DOHH2 (cell line): Measurements from ENCODE around the gene SECISBP2.

Experiments used
- H3F3A ChIP-seq: fragments of 200-600 bp; sonication (generic), shearing (Covaris generic); 2 replicates; pipeline ENCODE4 v1.6.0; 2016; ENCODE audit warnings: antibody characterized with exemption, mild to moderate bottlenecking; ENCODE audit not compliant: control insufficient read depth, insufficient read depth
- H3K27ac ChIP-seq: fragments of 200-600 bp; sonication (generic); 2 replicates; pipeline ENCODE4 v1.5.1; 2014; ENCODE audit warnings: low read depth, mild to moderate bottlenecking, low read length, moderate library complexity
- H3K27me3 ChIP-seq: fragments of 200-600 bp; sonication (generic); 2 replicates; pipeline ENCODE4 v1.6.1; 2014; ENCODE audit warnings: mild to moderate bottlenecking, low read length, mixed read lengths; ENCODE audit not compliant: control insufficient read depth
- H3K36me3 ChIP-seq: fragments of 200-600 bp; sonication (generic); 2 replicates; pipeline ENCODE4 v1.6.1; 2014; ENCODE audit warnings: mild to moderate bottlenecking, low read length, moderate library complexity, mixed read lengths; ENCODE audit not compliant: control insufficient read depth
- H3K4me1 ChIP-seq: fragments of 200-600 bp; sonication (generic); 2 replicates; pipeline ENCODE4 v1.6.1; 2014; ENCODE audit warnings: mild to moderate bottlenecking, low read length, mixed read lengths; ENCODE audit not compliant: control insufficient read depth
- H3K4me2 ChIP-seq: fragments of 200-600 bp; sonication (generic); 2 replicates; pipeline ENCODE4 v1.6.0; 2014; ENCODE audit warnings: mild to moderate bottlenecking, low read length, moderate library complexity
- H3K4me3 ChIP-seq: fragments of 200-600 bp; sonication (generic); 2 replicates; pipeline ENCODE4 v1.5.1; 2014; ENCODE audit warnings: mild to moderate bottlenecking, low read length, mixed read lengths
- H3K79me2 ChIP-seq: fragments of 200-600 bp; sonication (generic); 2 replicates; pipeline ENCODE4 v1.6.1; 2014; ENCODE audit warnings: mild to moderate bottlenecking, low read length, mixed read lengths; ENCODE audit not compliant: control insufficient read depth
- H3K9me2 ChIP-seq: fragments of 200-600 bp; sonication (generic); replicated peaks from 2 replicates; pipeline ENCODE4 v1.6.1; 2014; ENCODE audit warnings: mild to moderate bottlenecking, low read length, mixed read lengths; ENCODE audit not compliant: control insufficient read depth
- H3K9me3 ChIP-seq: fragments of 200-600 bp; sonication (generic); 2 replicates; pipeline ENCODE4 v1.6.1; 2014; ENCODE audit warnings: antibody characterized with exemption, low read length, mixed read lengths; ENCODE audit not compliant: control insufficient read depth, insufficient read depth
- H4K20me1 ChIP-seq: fragments of 200-600 bp; sonication (generic); 2 replicates; pipeline ENCODE4 v1.6.0; 2014; ENCODE audit warnings: low read depth, mild to moderate bottlenecking, antibody characterized with exemption, low read length, moderate library complexity; ENCODE audit not compliant: control insufficient read depth, insufficient read depth
- CTCF ChIP-seq: fragments of 200-600 bp; sonication (generic); IDR thresholded peaks from one replicate; pipeline ENCODE4 v1.5.1; 2014; ENCODE audit warnings: antibody characterized with exemption, mild to moderate bottlenecking, low read depth, low read length; ENCODE audit not compliant: poor library complexity, severe bottlenecking
- EZH2phosphoT487 ChIP-seq: fragments of 200-600 bp; sonication (generic); IDR thresholded peaks from 2 replicates; pipeline ENCODE4 v1.6.1; 2017; ENCODE audit warnings: borderline replicate concordance, mild to moderate bottlenecking, antibody characterized with exemption, low read length, moderate library complexity, mixed read lengths

The SECISBP2 gene

GRCh38 chr9:89378541-89378940, 60.2 kb downstream of the SECISBP2 start:
- no peaks in the 10 kb centered on the region for H3K9me2 ChIP-seq
- TF ChIP-seq EZH2phosphoT487 (no peak), CTCF (no peak)
- H3K4me3 ChIP-seq = no peak overlapping the region
- peaks cover 10% of the 10 kb centered on the region for H3K4me1 ChIP-seq
- H4K20me1 ChIP-seq = no peaks in the 10 kb centered on the region
- no peak overlapping the region for H3K4me2 ChIP-seq
- H3K79me2 ChIP-seq = no peaks in the 10 kb centered on the region
- no peaks in the 10 kb centered on the region for H3K36me3 ChIP-seq
- no peaks in the 10 kb centered on the region for H3K9me3 ChIP-seq
- H3K27ac ChIP-seq = no peak overlapping the region
- H3F3A ChIP-seq = no peaks in the 10 kb centered on the region
- H3K27me3 ChIP-seq = no peaks in the 10 kb centered on the region

GRCh38 chr9:89379031-89379430, 60.7 kb downstream of the SECISBP2 start:
- no peak overlapping the region for H3K4me2 ChIP-seq
- no peaks in the 10 kb centered on the region for H3K9me2 ChIP-seq
- H3K4me1 ChIP-seq = peaks cover 10% of the 10 kb centered on the region
- H3F3A ChIP-seq = no peaks in the 10 kb centered on the region
- H4K20me1 ChIP-seq = no peaks in the 10 kb centered on the region
- H3K79me2 ChIP-seq = no peaks in the 10 kb centered on the region
- no peaks in the 10 kb centered on the region for H3K36me3 ChIP-seq
- TF ChIP-seq EZH2phosphoT487 (no peak), CTCF (no peak)
- H3K4me3 ChIP-seq = no peak overlapping the region
- H3K9me3 ChIP-seq = no peaks in the 10 kb centered on the region
- H3K27me3 ChIP-seq = no peaks in the 10 kb centered on the region
- no peak overlapping the region for H3K27ac ChIP-seq

- Histone ChIP-seq H3K79me2 (no peaks in the 10 kb centered on the region), H3K4me2 (no peak overlapping the region), H3K36me3 (no peaks in the 10 kb centered on the region), H3K27me3 (no peaks in the 10 kb centered on the region), H3K27ac (no peak overlapping the region), H3K9me3 (no peaks in the 10 kb centered on the region), H3F3A (no peaks in the 10 kb centered on the region), H4K20me1 (no peaks in the 10 kb centered on the region), H3K9me2 (no peaks in the 10 kb centered on the region), H3K4me1 (peaks cover 10% of the 10 kb centered on the region), H3K4me3 (no peak overlapping the region)
- TF ChIP-seq EZH2phosphoT487 (no peak), CTCF (no peak)
Observed at GRCh38 chr9:89379508-89380115, 61.3 kb downstream of the SECISBP2 start.
